Uterus (tissue), 2 donors: Measurements from ENCODE around the gene THSD4.

Experiments used
- POLR2A ChIP-seq, 2 donors: fragments of 450-650 bp; IDR thresholded peaks; one replicate each; pipeline ENCODE4 v1.6.1; 2016; ENCODE audit warnings: antibody characterized with exemption in 2 of 2, mild to moderate bottlenecking in 1 of 2, moderate library complexity in 1 of 2
- TF ChIP-seq, protein P1 (sequence below), 4 experiments: fragments of 200-600 bp in 2 of 4; fragments of 450-650 bp in 2 of 4; sonication (generic) in 2 of 4; IDR thresholded peaks; one replicate each; pipeline ENCODE4 v1.5.1; 2016 to 2019; ENCODE audit warnings: antibody characterized with exemption in 4 of 4, mild to moderate bottlenecking in 2 of 4, moderate library complexity in 1 of 4

DNA sequence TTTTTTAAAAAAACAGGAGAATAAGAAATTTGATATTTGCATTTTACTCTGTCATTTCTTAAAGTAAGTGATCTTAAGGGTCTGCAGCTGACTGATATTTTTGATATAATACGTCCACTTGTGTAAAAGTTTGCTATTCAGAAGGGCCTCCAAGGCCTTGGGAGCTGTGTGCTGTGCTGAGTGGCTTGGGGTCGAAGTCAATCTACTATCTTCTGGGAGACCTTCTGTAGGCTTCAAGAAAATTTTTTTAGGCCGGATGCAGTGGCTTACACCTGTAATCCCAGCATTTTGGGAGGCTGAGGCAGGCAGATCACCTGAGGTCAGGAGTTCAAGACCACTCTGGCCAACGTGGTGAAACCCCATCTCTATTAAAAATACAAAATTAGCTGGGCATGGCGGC lies 26.3 kb downstream of the THSD4 start:
- TF ChIP-seq, protein P1, sequence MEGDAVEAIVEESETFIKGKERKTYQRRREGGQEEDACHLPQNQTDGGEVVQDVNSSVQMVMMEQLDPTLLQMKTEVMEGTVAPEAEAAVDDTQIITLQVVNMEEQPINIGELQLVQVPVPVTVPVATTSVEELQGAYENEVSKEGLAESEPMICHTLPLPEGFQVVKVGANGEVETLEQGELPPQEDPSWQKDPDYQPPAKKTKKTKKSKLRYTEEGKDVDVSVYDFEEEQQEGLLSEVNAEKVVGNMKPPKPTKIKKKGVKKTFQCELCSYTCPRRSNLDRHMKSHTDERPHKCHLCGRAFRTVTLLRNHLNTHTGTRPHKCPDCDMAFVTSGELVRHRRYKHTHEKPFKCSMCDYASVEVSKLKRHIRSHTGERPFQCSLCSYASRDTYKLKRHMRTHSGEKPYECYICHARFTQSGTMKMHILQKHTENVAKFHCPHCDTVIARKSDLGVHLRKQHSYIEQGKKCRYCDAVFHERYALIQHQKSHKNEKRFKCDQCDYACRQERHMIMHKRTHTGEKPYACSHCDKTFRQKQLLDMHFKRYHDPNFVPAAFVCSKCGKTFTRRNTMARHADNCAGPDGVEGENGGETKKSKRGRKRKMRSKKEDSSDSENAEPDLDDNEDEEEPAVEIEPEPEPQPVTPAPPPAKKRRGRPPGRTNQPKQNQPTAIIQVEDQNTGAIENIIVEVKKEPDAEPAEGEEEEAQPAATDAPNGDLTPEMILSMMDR (IDR thresholded peaks at IDR 0.05) = no peak
- no peak for TF ChIP-seq POLR2A (IDR thresholded peaks at IDR 0.05)
